Cerebellar nuclear complex (tissue), 1 donor: ENCODE results near the gene GNG4.

ENCODE experiments used
- DNase-seq, 2 experiments: peaks; one replicate each; lab custom pipeline; 2025; lab: John Stamatoyannopoulos, UW

GNG4 gene

DNA sequence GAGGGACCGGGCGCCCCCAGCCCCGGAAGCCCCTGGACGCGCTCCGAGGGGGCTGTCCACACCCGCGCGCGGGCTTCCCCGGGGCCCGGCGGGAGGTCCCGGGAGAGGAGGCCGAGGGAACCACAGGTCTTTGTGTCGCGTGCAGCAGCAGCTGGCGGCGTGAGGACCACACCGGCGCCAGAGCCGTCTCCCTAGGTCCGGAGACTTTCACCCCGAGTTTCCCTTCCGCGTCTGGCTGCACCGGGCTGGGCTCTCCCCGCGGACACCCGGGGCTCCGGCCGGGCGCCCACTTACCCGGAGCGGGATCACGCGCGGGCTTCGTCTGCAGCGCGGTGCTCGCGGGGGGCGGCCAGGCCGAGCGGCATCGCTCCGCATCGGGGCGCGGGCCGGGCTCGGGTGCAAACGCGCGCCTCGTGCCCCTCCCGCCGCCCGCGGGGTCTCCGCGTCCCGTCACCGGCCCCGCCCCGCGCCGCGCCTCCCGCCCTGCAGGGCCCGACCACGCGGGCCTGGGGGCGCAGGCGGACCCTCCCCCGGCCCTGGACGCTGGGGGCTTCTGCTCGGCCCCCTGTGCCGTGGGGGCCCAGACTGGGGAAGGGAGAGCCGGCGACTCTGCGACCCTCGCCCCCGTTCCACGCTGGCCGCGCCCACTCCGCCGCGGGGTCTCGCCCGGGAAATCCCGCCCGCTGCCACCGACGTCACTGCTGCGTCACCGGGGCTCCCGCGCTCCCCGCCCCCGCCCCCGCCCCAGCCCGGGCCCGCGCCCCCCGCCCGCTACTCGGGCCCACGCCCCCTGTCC is at the start of gene GNG4:
GNG4 (minus strand) TSS at position 417 of the 796 bp plus-strand sequence. CDS start 65,946 bp downstream, outside the sequence.
- DNase-seq = no peak

DNA sequence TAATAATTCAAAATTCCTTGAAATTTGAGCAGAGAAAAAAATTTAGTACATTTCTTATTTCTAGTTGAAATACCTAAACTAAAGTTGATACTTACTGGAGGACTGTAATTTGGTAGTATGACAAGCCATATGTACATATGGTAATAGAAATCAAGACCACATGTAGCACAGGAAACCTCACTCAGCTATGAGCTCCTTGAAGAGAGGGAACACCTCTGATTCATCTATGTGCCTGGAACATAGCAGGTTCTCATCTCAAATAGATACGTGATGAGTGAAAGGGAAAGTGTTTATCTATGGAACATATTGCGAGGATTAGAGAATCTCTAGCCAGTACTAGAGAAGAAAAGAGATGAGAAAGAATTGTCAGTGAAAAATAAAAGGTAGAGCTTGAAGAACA is 47.9 kb upstream of the GNG4 start:
- DNase-seq = no peak

DNA sequence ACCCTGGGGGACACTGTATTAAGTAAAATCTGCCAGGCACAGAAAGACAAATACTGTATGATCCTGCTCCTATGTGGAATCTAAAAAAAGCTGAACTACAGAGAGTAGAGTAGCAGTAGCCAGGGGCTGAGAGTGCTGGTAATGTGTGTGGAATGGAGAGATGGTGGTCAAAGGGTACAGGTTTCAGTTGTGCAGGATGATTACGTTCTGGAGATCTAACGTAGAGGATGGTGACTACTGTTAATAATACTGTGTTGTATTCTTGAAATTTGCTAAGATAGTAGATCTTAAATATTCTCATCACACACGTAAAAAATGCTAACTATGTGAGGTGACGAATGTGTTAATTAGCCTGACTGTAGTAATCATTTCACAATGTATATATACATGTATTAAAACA is 39.8 kb upstream of the GNG4 start:
- DNase-seq = no peak

DNA sequence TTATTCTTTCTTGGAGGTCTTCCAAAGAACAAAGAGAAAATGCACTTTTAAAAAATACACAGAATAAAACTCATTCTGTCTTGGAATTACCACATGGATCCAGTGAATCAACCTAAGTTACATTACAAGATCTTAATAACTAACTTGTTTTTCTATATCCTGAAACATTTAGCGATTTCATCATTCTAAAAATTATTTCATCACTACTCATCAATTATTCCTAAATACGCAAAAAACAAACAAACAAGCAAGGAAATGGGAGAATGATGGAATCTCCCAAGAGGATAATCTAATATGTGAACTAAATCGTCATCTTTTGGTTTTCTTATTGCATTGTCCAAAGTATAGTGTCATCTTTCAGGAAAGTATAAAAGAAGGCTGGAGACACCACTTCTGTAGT is 38.5 kb upstream of the GNG4 start:
- DNase-seq = no peak

DNA sequence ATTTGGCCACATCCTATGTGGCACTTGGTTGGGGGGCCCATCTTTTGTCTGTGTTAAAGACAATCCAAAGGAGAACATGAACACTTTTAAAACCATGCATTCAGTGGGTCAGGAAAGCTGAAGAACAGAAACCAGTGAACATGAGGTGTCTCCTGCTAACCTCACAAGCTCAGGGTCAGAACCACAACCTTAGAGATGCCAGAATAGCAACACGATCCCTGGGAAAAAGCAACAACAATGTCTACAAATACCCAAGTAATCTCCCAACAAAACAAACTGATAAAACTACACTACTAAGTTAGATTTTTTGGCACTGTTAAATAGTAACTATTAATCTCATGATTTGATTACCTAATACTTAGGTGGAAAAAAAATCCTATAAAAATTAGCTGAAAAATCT is 34.1 kb upstream of the GNG4 start:
- no peak for DNase-seq

DNA sequence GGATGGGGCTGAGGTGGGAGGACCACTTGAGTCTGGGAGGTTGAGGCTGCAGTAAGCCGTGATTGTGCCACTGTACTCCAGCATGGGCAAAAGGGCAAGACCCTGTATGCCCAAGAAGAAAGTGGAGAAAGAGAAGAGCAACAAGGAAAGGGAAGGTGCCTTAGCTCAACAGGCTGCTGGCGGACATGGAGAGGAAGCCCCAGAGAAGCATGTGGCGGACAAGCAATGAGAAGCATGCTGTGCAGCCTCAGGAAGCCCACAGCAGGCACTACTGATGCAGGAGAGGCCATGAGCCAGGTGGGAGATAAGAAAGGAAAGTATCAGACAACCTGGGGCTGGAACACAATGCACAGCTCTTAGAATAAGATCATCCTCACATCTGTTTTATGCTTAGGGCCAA is 32.6 kb upstream of the GNG4 start:
- DNase-seq = no peak

DNA sequence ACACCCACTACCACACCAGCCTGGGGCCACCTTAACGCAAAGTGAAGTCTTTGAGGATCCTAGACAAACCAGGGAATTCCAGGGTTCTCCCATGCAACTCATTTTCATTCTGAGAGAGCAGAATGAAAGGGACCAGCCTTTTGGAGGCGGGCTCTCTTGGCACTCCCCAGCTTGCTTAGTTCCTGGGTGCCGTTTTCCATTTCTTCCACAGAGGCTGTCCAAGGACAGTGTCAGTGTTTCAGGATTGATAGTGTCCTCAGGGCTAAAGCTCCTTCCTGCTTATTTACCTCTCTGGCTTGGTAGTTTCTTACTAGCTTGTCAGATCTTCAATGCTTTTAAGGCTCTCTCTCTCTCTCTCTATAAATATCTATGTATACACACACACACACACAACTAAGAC is 30.1 kb upstream of the GNG4 start:
- no peak for DNase-seq

DNA sequence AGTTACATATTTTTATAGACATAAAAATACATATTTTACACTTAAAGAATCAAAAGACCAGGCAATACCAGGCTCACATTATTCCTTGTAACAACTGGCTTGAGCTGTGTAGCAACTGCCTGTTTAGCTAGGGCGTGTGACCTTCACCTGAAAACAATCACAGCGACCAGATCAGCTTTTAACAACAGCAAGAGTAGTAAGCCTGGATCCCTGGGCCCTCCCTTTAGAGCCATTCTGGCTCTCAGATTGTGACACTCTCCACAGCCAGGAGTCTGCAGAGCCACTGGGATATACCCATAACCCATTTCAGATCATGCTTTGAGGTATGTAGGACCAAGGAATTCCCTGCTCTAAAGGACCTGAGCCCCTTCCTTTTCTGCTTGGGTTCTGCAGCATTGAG is 29.4 kb upstream of the GNG4 start:
- DNase-seq = no peak

DNA sequence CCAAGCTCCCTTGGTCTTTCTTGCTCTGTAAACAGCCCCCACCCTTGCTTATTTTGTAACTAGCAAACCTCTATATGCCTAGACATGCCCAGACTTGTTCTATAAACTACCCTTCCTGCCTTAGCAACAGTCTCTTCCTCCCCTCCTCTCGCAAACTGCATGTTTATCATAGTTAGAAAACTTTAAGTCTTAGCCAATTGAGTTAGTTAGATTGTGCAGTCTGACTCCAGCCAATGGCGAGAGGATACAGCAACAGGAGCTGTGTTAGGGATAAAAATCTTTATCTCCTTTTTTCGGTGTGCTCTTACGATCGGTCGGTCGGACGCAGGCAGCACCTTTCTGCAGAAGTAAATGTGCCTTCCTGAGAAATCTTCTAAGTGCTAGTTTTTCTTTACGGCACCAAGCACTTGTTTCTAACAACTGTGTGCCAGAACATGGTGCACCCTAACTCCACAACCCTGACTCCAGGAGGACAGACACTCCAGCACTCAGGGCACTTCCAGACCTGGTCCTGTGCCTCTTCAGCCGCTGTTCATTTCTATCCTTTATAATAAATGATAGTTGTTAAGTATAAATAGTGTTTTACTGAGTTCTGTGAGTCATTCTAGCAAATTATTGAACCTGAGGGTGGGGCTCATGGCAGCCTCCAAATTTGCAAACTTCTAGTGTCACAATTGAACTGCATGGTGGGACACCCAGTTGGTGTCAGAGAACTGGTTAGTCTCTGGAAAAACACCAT is 25.7 kb upstream of the GNG4 start:
- DNase-seq = no peak

DNA sequence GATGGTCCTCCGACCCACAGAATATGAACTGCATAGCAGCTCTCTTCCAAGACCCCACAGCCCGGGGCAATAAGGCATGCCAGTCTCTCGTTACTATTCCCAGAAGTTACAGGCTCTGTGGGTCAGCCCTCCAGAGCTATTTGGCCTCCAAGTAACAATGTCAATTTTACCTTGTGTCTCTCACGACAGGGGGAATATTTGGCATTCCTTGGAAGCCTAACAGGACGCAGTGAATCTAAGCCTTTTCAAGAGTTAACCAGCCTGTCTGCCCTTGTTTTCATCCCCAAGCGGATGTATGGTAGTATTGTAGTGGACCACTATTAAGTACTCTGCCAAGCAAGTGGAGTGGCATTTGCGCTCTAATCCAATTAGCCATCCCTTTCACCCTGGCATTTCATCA is 24.4 kb upstream of the GNG4 start:
- no peak for DNase-seq

DNA sequence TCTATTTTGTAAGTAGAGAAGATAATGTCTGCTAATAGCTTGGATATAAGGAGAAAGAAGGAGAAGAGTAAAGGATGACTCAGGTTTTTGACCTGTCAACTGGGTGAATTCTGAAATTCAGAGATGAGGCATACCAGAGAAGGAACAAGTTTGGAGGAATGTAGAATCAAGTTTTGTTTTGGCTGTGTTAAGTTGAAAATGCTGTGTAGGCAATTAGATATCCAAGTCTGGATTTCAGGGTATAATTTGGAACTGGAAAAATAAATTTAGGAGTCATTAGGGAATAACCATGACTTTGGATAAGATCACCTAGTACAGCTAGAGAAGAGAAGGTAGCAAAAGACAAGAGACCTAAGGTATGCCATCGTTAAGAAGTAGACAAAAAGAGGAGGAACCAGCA is 22.4 kb upstream of the GNG4 start:
- DNase-seq = no peak

DNA sequence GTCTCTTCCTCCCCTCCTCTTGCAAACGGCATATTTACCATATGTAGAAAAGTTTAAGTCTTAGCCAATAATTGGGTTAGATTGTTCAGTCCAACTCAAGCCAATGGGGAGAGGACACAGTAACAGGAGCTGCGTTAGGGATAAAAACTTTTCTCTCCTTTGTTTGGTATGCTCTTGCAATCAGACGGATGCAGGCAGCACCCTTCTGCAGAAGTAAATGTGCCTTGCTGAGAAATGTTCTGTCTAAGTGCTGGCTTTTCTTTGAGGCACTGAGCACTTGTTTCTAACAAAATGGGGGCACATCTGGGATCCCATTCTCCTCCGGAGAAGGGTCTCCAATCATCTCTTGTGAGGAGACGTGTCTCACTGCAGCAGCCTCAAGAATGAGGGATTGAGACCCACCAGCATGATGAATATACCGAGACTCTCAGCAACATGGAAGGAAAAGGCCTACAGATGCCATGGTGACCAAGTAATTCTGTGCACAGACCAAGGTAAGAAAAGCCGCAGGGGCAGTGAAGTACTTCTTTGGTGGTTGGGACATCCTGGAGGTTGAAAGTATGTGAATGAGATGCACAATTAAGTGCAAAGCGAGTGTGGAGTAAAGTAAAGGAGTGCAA is 20.7 kb upstream of the GNG4 start:
- DNase-seq = no peak

DNA sequence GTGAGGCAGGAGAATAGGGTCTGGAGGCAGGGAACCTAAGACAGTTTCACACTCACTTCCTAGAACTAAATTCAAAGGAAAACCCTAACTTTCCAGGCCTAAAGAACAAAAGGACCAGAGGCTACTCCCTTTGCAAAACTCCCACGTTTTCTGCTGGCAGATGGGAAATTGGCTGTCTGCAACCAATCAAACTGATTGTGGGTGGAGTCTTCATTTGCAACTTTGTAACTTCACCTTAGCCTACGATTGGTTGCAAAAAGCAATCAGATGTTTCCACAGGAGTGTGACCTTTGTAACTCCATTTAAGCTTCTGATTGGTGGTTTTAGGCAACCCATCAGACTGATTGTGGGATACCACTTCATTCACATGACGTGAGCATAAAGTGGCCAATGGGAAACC is 19.7 kb upstream of the GNG4 start:
- no peak for DNase-seq

DNA sequence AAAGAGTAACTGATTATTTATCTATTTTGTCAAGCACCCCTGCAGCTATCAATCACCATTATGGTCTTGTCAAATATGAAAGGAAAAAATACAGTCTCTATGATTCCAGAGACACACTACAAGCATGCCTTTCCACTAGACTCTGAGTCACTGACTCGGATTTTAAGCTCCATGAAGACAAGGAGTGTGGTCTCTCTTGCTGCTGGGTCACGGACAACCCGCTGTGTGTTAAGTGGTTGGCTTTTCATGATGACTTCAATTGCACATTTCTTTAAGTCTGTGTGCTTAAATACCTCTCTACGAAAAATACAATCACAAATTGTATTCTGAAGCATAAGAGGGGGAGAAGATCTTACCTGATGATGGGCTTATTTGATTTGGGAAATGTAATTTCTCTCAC is 14.0 kb upstream of the GNG4 start:
- DNase-seq = no peak

DNA sequence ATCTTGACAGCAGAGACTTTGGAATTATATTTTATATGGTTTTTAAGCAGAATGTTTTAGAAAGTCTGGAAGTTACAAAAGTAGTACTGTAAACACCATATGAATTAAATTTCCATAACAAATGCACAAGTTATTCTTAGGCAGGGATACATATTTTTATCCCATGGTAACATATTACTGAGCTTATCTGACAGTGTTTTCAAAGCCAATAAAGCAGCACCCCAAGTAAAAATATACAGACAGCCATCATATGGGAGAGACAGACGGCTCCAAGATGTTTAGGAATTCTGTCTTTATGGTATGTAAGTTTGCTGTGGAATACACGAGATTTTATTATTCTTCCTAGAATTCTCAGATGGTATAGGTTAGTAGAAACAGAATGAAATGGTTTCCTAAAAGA is 12.0 kb upstream of the GNG4 start:
- DNase-seq = no peak

DNA sequence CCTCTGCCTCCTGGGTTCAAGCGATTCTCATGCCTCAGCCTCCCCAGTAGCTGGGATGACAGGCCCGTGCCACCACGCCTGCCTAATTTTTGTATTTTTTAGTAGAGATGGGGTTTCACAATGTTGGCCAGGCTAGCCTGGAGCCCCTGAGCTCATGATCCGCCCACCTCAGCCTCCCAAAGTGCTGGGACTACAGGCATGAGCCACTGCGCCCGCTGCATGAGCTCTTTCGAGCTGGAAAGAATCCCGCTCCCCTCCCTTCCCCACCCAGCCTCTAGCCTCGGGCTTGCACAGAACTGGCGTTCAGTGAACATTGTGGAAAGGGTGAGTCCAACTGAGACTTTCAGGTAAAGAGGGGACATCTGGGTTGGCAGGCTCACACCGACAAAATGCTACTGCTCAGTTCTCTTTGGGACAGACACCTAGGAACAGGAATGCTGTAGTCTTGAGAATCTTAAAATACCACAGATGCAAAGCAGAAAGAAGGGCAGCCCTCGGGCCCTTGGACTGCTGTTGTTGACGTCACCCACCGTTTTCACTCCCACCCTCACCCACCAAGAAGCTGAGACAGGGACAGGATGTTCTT is 9.7 kb upstream of the GNG4 start:
- no peak for DNase-seq

DNA sequence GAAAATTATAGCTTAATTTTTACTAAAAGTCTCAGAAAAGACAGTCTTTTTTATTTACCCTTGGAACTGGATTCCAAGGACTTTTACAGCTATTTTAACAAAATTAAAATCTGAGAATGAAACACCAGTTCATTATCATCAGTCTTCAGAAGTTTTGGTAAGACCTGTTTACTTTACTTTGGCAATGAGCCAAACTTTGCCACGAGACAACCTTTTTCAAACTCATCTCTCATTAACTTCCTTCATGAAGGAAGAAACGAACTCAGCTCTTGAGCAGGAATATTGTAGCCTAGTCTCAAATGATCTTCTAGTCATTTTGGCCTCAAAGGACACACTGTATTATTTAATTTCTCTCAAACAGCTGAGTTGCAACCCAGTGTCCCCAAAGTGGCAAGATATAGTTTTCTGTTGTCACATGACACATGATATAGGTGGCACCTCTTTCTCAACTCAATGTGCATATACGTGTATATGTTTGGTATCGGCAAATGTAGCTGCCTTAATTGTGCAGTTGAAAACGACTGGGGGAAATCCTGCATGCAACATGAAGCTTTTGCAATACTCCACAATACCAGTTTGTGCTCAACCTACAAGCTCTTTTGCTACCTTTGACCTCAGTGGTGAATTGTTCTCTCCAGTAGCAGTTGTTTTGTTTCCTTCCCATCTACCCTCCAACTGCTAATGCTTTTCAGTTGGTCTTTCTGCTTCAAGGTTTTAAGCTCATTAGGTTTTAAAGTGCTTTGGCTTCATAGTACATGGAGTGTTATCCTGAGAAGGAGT is 8.4 kb upstream of the GNG4 start:
- no peak for DNase-seq

DNA sequence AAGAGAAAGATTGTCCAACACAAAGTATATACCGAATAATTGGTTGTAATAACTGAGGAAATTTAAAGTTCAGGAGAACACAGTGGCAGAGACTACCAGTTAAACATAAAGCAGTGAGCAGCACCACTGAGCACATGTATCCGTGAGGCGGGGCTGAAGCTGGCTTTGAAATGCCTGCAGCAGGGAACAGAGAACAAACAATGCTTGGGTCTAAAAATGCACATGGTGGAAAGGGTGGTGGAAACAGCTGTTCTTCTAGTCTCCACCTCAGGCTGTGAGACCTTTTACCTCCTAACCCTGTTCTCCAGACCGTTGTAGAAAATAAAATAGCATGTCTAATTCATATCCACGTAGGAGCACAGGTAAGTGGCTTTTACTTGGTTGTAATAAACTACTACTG is 7.7 kb upstream of the GNG4 start:
- no peak for DNase-seq

DNA sequence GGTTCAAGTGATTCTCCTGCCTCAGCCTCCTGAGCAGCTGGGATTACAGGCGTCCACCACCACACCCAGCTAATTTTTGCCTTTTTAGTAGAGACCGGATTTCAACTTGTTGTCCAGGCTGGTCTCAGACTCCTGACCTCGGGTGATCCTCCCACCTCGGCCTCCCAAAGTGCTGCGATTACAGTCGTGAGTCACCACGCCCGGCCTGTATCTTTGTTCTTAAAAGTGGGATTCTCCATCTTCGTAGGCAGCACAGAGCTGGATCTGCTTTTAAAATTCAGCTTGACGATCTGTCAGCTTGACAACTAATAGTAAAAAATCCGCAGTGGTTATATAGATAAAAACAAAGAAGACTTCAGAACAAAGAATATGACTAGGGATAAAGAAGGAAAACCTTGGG is 2.8 kb upstream of the GNG4 start:
- DNase-seq = no peak

DNA sequence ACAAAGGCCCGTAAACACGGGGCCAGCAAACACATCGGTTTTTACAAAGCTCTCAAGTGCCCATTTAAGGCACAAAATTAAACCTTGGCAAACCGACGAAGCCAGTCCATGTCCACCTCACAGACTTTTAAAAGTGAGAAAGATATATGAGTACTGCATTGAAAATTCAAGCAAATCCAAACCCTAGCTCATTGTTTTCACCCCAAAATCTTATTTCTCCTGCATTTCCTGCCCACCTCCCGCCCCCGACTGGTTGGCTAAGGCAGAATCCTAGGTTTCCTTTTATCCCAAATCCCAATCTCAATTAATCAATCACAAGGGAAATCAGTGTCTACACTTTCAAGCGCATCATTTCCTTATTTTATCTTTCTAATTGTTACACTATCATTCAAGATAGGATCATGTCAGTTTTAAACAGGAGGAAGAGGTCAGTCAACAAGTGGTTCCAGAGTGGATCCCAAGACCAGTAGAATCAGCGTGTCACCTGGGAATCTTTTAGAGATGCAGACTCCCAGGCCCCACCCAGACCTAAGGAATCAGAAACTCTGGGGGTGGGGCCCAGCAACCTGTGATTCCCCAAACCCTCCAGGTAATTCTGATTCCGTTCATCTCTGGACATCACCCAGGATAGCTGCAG is 1.7 kb upstream of the GNG4 start:
- no peak for DNase-seq

DNA sequence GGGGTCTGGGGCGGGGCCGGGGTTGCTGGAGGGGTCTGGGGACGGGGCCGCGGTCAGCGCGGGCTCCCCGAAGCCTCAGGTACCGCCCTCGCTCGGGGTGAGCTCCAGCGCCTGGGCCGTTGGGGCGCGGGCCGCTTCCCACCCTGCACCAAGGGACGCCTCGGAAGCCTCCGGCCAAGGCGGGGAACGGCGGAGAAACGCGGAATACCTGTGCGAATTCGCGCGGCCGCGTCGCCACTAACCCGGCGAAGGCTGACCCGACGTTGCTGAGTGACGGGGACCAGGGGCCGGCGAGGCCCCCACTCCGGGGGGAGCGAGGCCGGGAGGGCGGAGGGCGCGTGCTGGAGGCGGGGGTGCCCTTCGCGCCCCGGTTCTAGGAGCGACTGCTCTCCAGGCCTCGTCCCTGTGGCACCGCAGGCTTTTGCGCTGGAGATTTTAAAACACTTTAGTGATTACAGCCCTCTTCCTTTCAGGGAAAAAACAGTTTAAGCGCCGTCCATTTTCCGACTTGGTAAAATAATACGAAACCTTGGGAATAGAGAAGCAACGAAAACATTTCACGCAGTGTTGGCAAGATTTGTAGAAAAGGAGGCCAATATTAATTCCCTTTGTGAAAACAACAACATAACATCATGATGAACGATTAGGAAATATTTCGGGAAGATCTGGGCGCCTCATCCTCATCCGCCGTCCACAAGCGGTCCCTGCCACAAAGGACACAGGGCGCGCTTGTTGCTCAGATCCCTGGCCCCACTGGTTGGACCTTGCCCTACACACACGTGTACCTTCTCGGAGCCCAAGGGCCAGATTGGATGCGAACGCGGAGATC is 971 bp upstream of the GNG4 start:
- DNase-seq = no peak
